DOHH2 (cell line): ENCODE measurements around the gene DNAAF5.

Source experiments
- CTCF ChIP-seq: fragments of 200-600 bp; sonication (generic); IDR thresholded peaks from one replicate; pipeline ENCODE4 v1.5.1; 2014; ENCODE audit warnings: antibody characterized with exemption, mild to moderate bottlenecking, low read depth, low read length; ENCODE audit not compliant: poor library complexity, severe bottlenecking
- EZH2phosphoT487 ChIP-seq: fragments of 200-600 bp; sonication (generic); IDR thresholded peaks from 2 replicates; pipeline ENCODE4 v1.6.1; 2017; ENCODE audit warnings: borderline replicate concordance, mild to moderate bottlenecking, antibody characterized with exemption, low read length, moderate library complexity, mixed read lengths

DNA sequence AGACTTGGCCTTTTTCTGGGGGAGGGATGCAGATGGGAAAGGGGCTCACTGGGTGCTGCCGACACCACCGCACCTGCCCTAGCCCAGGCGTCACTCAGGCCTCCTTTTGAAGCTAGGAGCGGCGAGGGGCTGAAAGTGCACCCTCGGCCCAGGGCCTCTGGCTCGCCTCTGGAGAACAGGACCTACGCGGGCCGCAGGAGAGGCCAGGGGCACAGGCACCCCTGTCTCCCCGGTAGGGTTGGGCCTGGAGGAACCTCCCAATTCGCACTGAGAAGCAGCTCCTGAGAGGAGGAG is 47.1 kb downstream of the DNAAF5 start:
- no peak for TF ChIP-seq CTCF
- no peak for TF ChIP-seq EZH2phosphoT487
